Omental fat pad (tissue), 4 donors: Measurements from ENCODE around the gene ICE1. TPM values are rescaled to one million over a fixed set of nuclear protein-coding genes. Genes with fewer than 3 reads are reported as not detected.

Source experiments
- ATAC-seq: fragments of 150-250 bp; one replicate; pipeline ENCODE4 v1.9.1; 2016; ENCODE audit warnings: mild to moderate bottlenecking, moderate library complexity; ENCODE audit not compliant: low FRiP score
- DNase-seq: peaks from one replicate; pipeline ENCODE4 v3.0.0-alpha.2; 2019; ENCODE audit warnings: low spot score
- CTCF ChIP-seq, 3 donors: fragments of 450-650 bp; IDR thresholded peaks; one replicate each; pipeline ENCODE4 v1.5.1; 2016 to 2017; ENCODE audit warnings: antibody characterized with exemption in 3 of 3, mild to moderate bottlenecking in 3 of 3, moderate library complexity in 2 of 3
- total RNA-seq, 4 donors: library from RNA; depleted of rRNA; stranded (reverse); fragments of >200 nt; gene quantifications; one replicate each; pipeline ENCODE4 v1.1.0, GENCODE V29; 2016

The ICE1 gene
- total RNA-seq, 4 donors from 2014 or later: 23.3 to 55.2 (median 33.1) TPM

DNA sequence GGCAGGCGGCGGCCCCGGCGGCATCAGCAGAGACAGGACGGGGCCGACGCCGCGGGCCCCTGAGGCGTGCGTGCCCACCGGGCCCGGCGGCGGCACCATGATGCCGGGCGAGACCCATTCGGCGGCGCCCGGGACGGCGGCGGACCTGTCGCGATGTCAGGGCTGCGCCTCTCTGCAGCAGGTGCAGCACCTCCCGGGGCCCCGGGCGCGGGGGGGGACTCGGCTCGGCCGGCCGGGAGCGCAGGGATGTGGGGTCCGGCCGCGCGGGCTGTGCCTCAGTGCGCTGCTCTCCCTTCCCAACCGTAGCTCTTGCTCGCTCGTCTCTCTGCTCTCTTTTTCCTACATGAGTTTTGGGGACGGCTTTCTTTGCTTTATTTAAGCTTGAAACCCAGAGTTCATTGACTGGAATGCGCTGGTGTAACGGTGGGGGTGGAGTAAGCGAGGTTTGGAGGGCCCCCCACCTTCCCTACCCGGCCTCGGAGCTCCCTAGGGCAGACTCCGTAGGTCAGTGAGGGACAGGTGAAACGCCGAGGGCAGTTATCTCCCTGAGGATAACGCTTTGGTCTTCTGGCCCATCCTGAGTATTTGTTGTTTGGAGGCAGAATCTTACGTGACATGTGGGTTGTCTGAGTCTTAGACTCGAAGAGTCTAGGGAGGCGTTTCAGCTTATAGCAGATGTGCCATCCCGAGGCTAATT is 490 bp downstream of the ICE1 start:
- ATAC-seq: peak; percentile 9
- no peak for DNase-seq
- TF ChIP-seq CTCF (IDR thresholded peaks at IDR 0.05): no peak

- no peak for TF ChIP-seq CTCF (IDR thresholded peaks at IDR 0.05)
- ATAC-seq: no peak
Measured at GRCh38 chr5:5423586-5423985, 1.1 kb downstream of the ICE1 start.

DNA sequence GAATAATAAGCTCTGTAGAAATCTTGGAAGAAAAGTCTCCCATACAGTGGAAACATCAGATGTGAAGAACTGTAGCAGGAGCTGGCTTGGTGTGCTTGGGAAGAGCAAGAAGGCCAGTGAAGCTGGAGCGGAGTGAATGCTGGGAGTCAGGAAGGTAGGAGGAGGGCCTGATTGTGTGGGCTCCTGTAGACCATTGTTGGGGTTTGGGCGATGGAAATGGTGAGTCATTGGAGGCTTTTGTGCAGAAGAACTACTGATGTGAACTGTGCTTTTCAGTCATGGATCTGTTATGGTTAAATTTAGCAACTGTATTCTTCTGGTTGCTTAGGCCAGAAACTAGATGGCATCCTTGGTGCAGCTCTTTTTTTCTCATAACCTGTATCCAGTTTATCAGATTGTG is 2.3 kb downstream of the ICE1 start:
- TF ChIP-seq CTCF (IDR thresholded peaks at IDR 0.05): no peak
- DNase-seq (no peak), ATAC-seq (no peak)

More at GRCh38 chr5:5423586-5423985, 1.1 kb downstream of the ICE1 start:
- no peak for DNase-seq

GRCh38 chr5:5430136-5430535 is 7.7 kb downstream of the ICE1 start:
- TF ChIP-seq CTCF (IDR thresholded peaks at IDR 0.05): no peak
- no peak for ATAC-seq
- DNase-seq: no peak

GRCh38 chr5:5432020-5432707 is 9.7 kb downstream of the ICE1 start:
- TF ChIP-seq CTCF (IDR thresholded peaks at IDR 0.05): no peak
- ATAC-seq (no peak), DNase-seq (no peak)

DNA sequence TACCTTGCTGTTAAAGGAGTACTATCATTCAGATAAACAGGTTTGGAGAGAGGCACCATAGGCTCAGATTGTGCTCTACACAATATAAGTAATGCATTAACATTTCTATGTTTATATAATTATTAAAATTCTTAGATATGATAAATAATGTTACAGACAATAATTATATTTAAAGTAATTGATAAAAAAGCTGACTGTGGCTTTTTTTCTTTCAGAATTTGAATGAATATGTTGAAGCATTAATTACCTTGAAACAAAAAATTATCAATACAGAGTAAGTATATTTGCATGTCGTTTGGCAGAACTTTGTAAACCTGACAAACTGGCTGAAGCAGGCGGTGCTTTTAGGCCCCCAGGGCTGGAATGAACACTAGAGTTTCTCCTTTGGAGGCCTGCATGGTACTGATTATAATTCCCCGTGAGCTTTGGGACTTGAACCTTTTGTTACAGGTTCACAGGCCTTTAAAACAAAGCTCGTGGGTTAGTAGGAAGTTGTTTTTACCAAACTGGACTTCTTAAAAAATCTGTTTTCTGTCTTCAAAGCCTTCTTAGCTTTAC is 13.8 kb downstream of the ICE1 start:
- no peak for DNase-seq
- no peak for ATAC-seq
- no peak for TF ChIP-seq CTCF (IDR thresholded peaks at IDR 0.05)
